NK-92 (cell line): ENCODE measurements around the gene TSPAN14.
"Not testable (repeated sequence)": the region's sequence is repeated elsewhere in the genome, so short reads cannot be mapped to it uniquely, and the experiment has no call there.

Experiments
- DNase-seq: peaks from one replicate; lab custom pipeline; 2025; ENCODE audit not compliant: unreplicated experiment; lab: John Stamatoyannopoulos, UW

Gene TSPAN14, protein sequence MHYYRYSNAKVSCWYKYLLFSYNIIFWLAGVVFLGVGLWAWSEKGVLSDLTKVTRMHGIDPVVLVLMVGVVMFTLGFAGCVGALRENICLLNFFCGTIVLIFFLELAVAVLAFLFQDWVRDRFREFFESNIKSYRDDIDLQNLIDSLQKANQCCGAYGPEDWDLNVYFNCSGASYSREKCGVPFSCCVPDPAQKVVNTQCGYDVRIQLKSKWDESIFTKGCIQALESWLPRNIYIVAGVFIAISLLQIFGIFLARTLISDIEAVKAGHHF

GRCh38 chr10:80453842-80454512 is at the start of gene TSPAN14:
TSPAN14 (plus strand) TSS chr10:80454310; CDS start chr10:80489234, 34,924 bp downstream.
- no peak for DNase-seq

DNA sequence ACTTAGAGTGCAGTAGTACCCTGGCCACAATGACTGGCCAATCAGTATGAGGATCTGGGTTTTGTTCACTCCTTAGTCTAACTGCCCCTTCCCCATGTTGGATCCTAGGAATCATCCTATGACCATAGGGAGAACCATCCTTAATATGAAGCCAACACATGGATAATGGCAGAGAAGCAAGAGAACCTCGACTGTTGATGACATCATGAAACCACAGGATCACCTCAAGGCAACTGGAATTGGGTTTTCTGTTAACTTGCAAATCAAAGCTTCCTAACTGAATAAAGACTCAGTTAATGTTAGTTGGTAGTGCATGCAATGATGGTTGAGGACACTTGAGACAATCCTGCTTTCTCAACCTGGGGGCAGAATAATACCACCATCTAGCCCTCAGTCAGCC is 49.1 kb upstream of the TSPAN14 start:
- no peak for DNase-seq

DNA sequence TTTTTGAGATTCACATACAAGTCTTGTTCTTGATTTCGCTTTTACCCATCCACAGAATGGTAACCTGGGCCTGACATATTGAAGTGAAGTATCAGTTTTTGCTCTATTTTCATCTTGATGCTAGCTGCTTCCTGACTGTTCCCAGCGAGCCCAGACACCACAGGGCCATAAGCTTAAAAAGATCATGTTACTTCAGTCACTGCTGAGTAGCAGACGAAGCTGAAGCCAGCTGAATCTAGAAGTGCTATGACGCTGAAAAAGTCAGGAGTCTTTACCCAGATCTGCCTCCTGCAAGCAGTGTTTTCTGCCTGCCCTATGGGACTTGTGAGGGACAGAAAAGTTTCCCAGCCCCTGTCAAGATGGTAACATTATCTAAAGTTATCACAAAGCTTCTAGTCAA is 48.5 kb upstream of the TSPAN14 start:
- DNase-seq: no peak

- no peak for DNase-seq
These were observed 47.9 kb upstream of the TSPAN14 start for GRCh38 chr10:80406204-80406603.

GRCh38 chr10:80407812-80408241 is 46.3 kb upstream of the TSPAN14 start:
- no peak for DNase-seq

- DNase-seq: no peak
These were observed 45.6 kb upstream of the TSPAN14 start, which contains the start of gene PRXL2A for GRCh38 chr10:80408242-80409101. PRXL2A (plus strand) TSS chr10:80408551; CDS start chr10:80420468, 11,917 bp downstream.

GRCh38 chr10:80409121-80409520 is 45.0 kb upstream of the TSPAN14 start:
- no peak for DNase-seq

- no peak for DNase-seq
These were observed 44.0 kb upstream of the TSPAN14 start for GRCh38 chr10:80410122-80410521.

DNA sequence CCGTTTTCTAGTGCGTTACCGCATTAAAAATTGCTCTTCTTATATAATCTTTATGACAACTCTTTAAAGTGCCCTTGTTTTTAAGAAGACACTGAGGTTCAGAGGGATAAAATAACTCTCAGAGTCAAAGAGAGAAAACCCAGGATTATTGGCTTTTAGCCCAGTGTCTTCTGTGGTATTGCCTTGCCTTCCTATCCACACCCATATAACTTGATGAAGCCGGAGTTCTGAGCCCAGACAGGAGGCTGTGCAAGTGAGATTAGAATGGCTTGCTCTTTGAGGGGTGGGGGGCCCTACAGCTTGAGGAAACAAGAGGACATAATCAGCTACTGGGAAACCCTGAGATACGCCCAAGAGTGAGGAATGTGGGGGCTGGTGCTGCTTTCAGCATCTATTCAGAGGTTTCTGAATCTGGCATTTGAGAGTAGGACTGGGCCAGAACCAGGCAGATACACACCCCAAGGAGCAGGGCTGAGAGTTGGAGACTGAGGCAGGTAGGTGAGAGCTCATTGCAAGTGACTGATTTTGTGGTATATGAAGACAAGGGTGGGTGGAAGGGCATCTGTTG is 43.4 kb upstream of the TSPAN14 start:
- DNase-seq: no peak

GRCh38 chr10:80411267-80411668 is 42.8 kb upstream of the TSPAN14 start:
- DNase-seq: no peak

GRCh38 chr10:80411681-80412220 is 42.4 kb upstream of the TSPAN14 start:
- no peak for DNase-seq

- DNase-seq: no peak
These were observed 41.6 kb upstream of the TSPAN14 start for GRCh38 chr10:80412486-80412885.

DNA sequence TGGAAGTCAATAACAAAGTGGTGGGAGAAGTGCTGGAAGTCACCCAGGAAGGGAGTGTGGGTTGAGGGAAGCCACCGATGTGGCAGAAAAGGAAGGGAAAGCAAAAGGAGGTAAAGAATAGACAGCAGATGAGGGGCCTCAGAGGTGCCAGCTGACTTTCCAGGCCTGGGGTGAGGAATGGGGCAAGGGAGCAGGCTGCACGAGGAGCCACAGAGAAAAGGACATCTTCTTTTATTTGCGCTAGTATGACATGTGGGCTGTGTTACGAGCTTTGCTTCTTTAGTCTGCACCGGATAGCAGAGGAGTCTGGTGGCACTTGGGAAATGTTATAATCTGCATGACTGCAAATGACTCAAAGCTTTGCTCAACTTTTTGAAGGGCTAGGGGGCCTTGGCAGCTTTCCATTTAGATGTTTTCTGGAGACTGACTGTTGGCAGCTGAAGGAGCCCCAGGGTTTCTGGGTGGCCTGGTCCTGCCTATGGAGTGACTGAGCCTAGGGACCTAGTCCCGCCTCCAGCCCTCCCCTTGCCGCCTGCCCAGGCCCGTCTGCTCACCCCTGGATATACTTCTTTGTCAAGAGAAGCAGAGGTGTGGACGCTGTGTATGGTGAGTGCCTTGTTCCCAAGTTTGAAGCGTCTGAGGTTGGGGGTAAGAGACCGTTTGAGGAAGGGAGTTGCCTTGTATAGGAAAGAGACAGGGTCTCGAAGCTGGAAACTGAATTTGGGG is 40.7 kb upstream of the TSPAN14 start:
- DNase-seq: no peak

DNA sequence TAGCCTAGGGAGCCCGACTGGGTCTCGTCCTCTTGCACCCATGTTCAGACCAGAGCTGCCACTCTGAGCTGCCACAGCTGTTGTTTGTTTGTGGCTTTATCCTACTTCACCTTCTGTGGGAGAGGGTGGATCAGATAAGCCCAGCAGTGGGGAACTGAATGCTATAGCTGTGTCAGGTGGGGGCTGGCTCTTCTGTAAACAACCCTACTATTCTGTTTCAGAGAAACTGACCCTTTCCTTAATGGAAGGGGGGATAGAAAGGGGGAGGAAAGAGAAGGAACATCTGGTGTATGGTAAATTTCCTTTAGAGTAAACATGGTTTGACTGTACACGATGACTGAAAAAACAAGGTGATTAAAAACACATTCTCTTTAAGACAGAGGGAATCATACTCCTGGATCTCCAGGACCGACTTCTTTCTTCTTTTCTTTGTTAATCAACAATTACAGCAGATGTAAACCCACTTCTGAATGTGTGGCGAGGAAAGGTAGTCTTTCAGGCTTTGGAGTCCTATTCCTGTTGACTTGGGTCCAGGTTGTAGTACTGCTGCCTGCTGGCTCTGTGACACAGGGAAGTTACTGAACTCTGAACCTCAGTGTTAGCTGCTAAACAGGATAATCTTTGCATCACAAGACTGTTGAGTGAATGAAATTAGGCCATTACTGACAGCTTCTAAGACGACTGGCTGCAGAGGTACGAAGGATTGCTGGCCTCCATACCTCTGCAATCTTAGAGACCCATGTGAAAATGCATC is 39.8 kb upstream of the TSPAN14 start:
- DNase-seq: no peak

DNA sequence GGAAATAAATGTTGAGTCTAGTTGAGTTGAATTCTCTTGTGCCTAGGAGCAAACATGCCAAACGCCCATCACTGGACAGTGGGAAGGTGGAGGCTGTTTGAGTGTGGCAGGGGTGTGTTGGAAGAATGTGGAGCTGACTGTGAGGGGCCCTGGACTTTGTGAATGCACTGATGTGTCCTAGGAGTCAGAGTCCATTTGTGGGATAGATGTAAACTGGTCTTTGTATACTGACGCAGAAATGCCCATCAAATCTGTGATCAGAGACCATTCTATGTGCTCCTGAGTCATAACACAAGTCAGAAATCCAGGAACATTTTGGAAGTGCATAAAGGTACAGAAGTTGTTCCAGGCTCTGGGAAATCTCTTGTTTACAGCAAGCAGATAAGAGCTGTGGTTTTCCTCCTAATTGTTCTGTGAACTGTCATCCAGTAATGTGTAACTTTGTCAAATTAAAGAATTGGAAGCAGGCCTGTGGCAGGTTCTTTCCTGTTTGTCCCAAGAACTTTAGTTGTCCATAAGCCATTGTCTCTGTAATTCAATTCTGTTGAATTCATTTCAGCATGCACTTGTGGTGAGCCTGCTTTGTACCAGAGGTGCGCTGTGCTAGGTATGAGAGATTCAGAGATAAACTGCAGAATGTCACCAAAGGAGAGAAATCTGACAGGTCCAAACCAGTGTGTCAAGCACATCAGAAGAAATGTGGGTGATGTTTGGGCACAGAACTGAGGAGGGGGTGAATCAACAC is 38.2 kb upstream of the TSPAN14 start:
- no peak for DNase-seq

DNA sequence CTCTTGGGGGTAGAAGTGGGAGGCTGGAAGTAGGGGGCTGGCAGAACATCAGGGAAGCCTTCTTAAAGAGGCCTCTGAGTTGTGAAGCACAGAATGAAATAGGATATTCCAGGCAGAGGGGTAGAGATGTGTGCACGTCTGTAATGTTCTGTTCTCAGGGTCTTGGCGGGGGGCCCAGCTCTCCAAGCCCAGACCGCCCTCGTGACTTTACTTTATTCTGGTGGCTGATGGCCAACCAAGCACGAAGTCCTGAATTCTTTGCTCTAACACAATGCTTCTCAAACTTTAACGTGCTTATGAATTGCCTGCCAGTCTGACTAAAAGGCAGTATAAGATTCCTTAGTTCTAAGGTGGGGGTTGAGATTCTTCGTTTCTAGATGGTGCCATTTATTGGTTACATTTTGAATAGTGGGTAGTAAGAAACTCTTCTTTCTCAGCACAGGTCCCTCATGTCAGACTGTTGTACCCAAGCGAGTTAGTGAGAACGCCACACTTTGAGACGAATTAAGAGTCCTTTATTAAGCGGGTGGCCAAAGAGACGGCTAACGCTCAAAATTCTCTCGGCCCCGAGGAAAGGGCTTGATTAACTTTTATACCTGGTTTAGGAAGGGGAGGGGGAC is 37.5 kb upstream of the TSPAN14 start:
- no peak for DNase-seq

- DNase-seq: not testable (repeated sequence)
These were observed 36.9 kb upstream of the TSPAN14 start for GRCh38 chr10:80417256-80417655.

DNA sequence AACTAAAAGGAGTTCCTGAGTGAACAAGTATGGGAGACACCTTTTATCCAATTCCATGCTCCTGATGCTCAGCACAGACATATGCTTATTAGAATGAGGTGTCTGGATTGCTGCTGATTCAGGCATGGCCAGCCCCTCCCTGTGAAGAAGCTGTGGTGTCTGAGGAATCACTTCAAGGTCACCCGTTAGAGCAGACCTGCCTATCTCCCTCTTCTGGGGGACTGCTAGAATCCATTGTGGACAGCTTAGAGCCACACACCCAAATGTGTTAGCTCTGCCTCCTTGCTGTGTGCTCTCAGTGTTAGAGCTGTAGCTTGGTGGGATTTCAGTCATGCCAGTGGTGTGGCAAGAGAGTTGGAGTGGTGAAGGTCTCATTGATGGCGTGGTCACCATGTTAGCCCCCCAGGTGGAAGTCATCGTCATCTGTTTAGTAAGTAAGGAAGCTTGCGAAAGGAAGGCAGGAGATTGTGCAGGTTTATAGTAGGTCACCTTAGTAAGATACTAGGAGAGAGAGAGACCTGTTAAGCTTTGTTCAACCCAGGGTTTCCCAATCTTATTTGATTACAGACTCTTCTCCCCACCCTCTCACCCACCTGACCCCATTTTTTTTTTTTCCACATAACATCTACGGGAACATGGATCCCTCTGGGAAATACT is 32.9 kb upstream of the TSPAN14 start:
- DNase-seq: no peak
